Neural cell (in vitro differentiated cells): ENCODE results near the gene HPD. TPM values are rescaled to one million over a fixed set of nuclear protein-coding genes. Genes with fewer than 3 reads are reported as not detected.

Experiments
- H2AFZ ChIP-seq: fragments of 200-600, 300-800 bp; sonication (generic), shearing (Covaris generic); 2 replicates; pipeline ENCODE4 v1.6.0; 2014; ENCODE audit warnings: low read depth, mild to moderate bottlenecking, antibody characterized with exemption, low read length, moderate library complexity
- H3F3A ChIP-seq: fragments of 200-600 bp; shearing (Covaris generic); 2 replicates; pipeline ENCODE4 v1.6.1; 2016; ENCODE audit warnings: mild to moderate bottlenecking, moderate library complexity, mixed read lengths, antibody characterized with exemption, low read length; ENCODE audit not compliant: insufficient read depth, poor library complexity, severe bottlenecking
- H3K27ac ChIP-seq: fragments of 200-600, 300-800 bp; sonication (generic), shearing (Covaris generic); 2 replicates; pipeline ENCODE4 v1.5.1; 2014; ENCODE audit warnings: mild to moderate bottlenecking, low read length, moderate library complexity
- H3K27me3 ChIP-seq: fragments of 300-800, 200-600 bp; sonication (generic), shearing (Covaris generic); 2 replicates; pipeline ENCODE4 v1.6.0; 2014; ENCODE audit warnings: mild to moderate bottlenecking, low read depth, low read length, moderate library complexity; ENCODE audit not compliant: insufficient read depth
- H3K36me3 ChIP-seq: fragments of 300-800, 200-600 bp; sonication (generic), shearing (Covaris generic); 2 replicates; pipeline ENCODE4 v1.5.1; 2014; ENCODE audit warnings: mild to moderate bottlenecking, antibody characterized with exemption, low read length, moderate library complexity; ENCODE audit not compliant: insufficient read depth
- H3K4me2 ChIP-seq: fragments of 300-800, 200-600 bp; sonication (generic), shearing (Covaris generic); 2 replicates; pipeline ENCODE4 v1.6.0; 2014; ENCODE audit warnings: mild to moderate bottlenecking, low read length
- H3K4me3 ChIP-seq: fragments of 300-800, 200-600 bp; sonication (generic), shearing (Covaris generic); 2 replicates; pipeline ENCODE4 v1.5.1; 2014; ENCODE audit warnings: mild to moderate bottlenecking, low read length, moderate library complexity
- H3K79me2 ChIP-seq: fragments of 200-600 bp; shearing (Covaris generic); replicated peaks from 2 replicates; pipeline ENCODE4 v1.6.0; 2014; ENCODE audit warnings: mild to moderate bottlenecking, low read length, moderate library complexity; ENCODE audit not compliant: insufficient read depth
- H3K9ac ChIP-seq: fragments of 300-800, 200-600 bp; sonication (generic), shearing (Covaris generic); 2 replicates; pipeline ENCODE4 v1.6.1; 2016; ENCODE audit warnings: mild to moderate bottlenecking, low read length, mixed read lengths
- H3K9me2 ChIP-seq: fragments of 200-600 bp; shearing (Covaris generic); 2 replicates; pipeline ENCODE4 v1.6.1; 2016; ENCODE audit warnings: mild to moderate bottlenecking, low read length, mixed read lengths; ENCODE audit not compliant: insufficient read depth
- H3K9me3 ChIP-seq: fragments of 200-600, 300-800 bp; sonication (generic), shearing (Covaris generic); 2 replicates; pipeline ENCODE4 v1.6.1; 2016; ENCODE audit warnings: mild to moderate bottlenecking, mixed run types, low read length, moderate library complexity, mixed read lengths
- H4K20me1 ChIP-seq: fragments of 200-600 bp; shearing (Covaris generic); 2 replicates; pipeline ENCODE4 v1.6.1; 2016; ENCODE audit warnings: mild to moderate bottlenecking, mixed run types; ENCODE audit not compliant: insufficient read depth
- CTCF ChIP-seq: fragments of 450-650 bp; IDR thresholded peaks from 2 replicates; pipeline ENCODE4 v1.5.1; 2014; ENCODE audit warnings: antibody characterized with exemption, mild to moderate bottlenecking, moderate library complexity; ENCODE audit not compliant: poor library complexity, severe bottlenecking
- EP300 ChIP-seq: fragments of 450-650 bp; conservative IDR thresholded peaks from 2 replicates; pipeline ENCODE4 v1.6.1; 2014; ENCODE audit warnings: antibody characterized with exemption, mild to moderate bottlenecking, moderate library complexity; ENCODE audit not compliant: poor library complexity, severe bottlenecking
- EZH2 ChIP-seq: fragments of 200-600, 300-800 bp; shearing (Covaris generic), sonication (generic); IDR thresholded peaks from 2 replicates; pipeline ENCODE4 v1.6.1; 2014; ENCODE audit warnings: antibody characterized with exemption, low read length, borderline replicate concordance, mild to moderate bottlenecking; ENCODE audit not compliant: insufficient read depth, poor library complexity, severe bottlenecking
- MXI1 ChIP-seq: fragments of 450-650 bp; conservative IDR thresholded peaks from 2 replicates; pipeline ENCODE4 v1.6.1; 2014; ENCODE audit warnings: antibody characterized with exemption, mild to moderate bottlenecking; ENCODE audit not compliant: poor library complexity, severe bottlenecking
- POLR2AphosphoS5 ChIP-seq: IDR thresholded peaks from 2 replicates; pipeline ENCODE4 v1.6.1; 2012
- RAD21 ChIP-seq: fragments of 450-650 bp; conservative IDR thresholded peaks from 2 replicates; pipeline ENCODE4 v1.6.1; 2014; ENCODE audit warnings: antibody characterized with exemption, mild to moderate bottlenecking, moderate library complexity
- REST ChIP-seq: IDR thresholded peaks from 2 replicates; pipeline ENCODE4 v1.6.1; 2012; ENCODE audit warnings: borderline replicate concordance
- SMC3 ChIP-seq: fragments of 450-650 bp; conservative IDR thresholded peaks from 2 replicates; pipeline ENCODE4 v1.6.1; 2014; ENCODE audit warnings: antibody characterized with exemption, mild to moderate bottlenecking, moderate library complexity; ENCODE audit not compliant: poor library complexity
- TAF1 ChIP-seq: IDR thresholded peaks from 2 replicates; pipeline ENCODE4 v1.6.1; 2012; ENCODE audit warnings: low read depth
- polyA plus RNA-seq: library from polyadenylated mRNA; depleted of rRNA; stranded (reverse); fragments of >200 nt; gene quantifications from 2 replicates; pipeline ENCODE4 v1.2.3, GENCODE V29; 2014

Gene HPD
- polyA plus RNA-seq, 1 donor from 2014 or later = not detected

- no peaks in the 10 kb centered on the region for H3F3A ChIP-seq
- H3K4me3 ChIP-seq = no peak overlapping the region
- no peak overlapping the region for H3K27ac ChIP-seq
- H3K9me2 ChIP-seq = no peaks in the 10 kb centered on the region
- H3K9me3 ChIP-seq = no peaks in the 10 kb centered on the region
- peaks cover 31% of the 10 kb centered on the region for H4K20me1 ChIP-seq
- TF ChIP-seq SMC3 (no peak), EZH2 (no peak), CTCF (no peak), REST (no peak)
- H3K79me2 ChIP-seq = peaks cover 55% of the 10 kb centered on the region
- H3K9ac ChIP-seq = no peak overlapping the region
- no peak overlapping the region for H2AFZ ChIP-seq
- no peaks in the 10 kb centered on the region for H3K27me3 ChIP-seq
- H3K4me2 ChIP-seq = no peak overlapping the region
- no peaks in the 10 kb centered on the region for H3K36me3 ChIP-seq
Observed at GRCh38 chr12:121813951-121814350, 44.7 kb downstream of the HPD start.

- Histone ChIP-seq H4K20me1 (peaks cover 31% of the 10 kb centered on the region), H3K4me2 (peak overlapping the region; percentile 65), H3K27me3 (no peaks in the 10 kb centered on the region), H3K9me3 (no peaks in the 10 kb centered on the region), H3K9me2 (no peaks in the 10 kb centered on the region), H3F3A (no peaks in the 10 kb centered on the region), H3K4me3 (peak overlapping the region; percentile 81), H3K27ac (no peak overlapping the region), H2AFZ (no peak overlapping the region), H3K79me2 (peaks cover 62% of the 10 kb centered on the region), H3K36me3 (no peaks in the 10 kb centered on the region), H3K9ac (peak overlapping the region; percentile 61)
- TF ChIP-seq REST (no peak), EP300 (no peak), RAD21 (no peak), CTCF (no peak), TAF1 (no peak), EZH2 (no peak), MXI1 (no peak), SMC3 (no peak), POLR2AphosphoS5 (no peak)
Observed at GRCh38 chr12:121812921-121813896, 45.5 kb downstream of the HPD start.
